MV-4-11 (cell line): ENCODE data around the gene GOLGA6L6.
"Not testable (repeated sequence)": the region's sequence is repeated elsewhere in the genome, so short reads cannot be mapped to it uniquely, and the experiment has no call there.

ENCODE experiments used
- DNase-seq: peaks from one replicate; lab custom pipeline; 2025; lab: John Stamatoyannopoulos, UW

Gene GOLGA6L6, protein sequence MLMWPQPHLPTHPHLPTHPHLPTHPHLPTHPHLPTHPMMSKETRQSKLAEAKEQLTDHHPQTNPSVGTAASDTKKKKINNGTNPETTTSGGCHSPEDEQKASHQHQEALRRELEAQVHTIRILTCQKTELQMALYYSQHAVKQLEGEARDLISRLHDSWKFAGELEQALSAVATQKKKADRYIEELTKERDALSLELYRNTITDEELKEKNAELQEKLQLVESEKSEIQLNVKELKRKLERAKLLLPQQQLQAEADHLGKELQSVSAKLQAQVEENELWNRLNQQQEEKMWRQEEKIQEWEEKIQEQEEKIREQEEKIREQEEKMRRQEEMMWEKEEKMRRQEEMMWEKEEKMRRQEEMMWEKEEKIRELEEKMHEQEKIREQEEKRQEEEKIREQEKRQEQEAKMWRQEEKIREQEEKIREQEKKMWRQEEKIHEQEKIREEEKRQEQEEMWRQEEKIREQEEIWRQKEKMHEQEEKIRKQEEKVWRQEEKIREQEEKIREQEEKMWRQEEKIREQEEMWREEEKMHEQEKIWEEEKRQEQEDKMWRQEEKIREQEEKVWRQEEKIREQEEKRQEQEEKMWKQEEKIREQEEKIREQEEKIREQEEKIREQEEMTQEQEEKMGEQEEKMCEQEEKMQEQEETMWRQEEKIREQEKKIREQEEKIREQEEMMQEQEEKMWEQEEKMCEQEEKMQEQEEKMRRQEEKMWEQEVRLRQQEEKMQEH

DNA sequence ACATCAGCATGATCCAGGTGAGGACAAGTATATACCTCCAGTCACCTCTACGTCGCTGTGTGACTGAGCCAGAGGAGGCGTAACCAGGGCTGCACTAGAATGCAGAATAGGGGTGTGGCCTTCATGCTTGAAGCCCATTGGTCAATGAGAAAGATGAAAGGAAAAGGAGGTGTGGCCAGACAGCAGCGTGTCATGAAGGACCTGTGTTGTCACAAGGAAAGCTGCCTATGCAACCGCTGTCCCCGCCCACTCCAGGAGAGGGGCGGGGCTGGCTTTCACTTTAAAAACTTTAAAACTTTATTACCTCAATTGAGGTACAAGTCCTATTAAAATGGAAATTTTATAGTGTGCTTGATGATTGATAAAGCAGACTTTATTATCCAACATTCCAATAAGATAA, at the start of gene GOLGA6L6:
GOLGA6L6 (minus strand) TSS at position 101 of the 400 bp plus-strand sequence; CDS start at position 10, 91 bp downstream.
- DNase-seq, result not testable (repeated sequence)

DNA sequence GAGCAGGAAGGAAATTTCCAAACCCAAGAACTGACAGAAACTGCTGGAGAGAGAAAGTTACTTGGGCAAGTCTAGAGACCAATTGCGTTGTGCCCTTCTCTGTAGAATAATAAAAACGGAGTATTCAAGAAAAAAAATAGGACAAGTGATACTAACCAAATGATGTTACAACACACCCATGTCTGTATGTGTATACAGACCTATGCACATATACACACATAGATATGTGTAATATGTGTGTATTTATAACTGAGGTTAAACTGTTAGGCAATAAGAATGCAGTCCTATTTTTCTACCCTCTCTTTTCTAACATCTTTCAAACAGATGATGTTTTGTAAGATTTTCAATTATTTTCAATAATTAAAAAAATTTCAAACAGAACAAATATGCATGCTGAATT, 48.5 kb upstream of the GOLGA6L6 start:
- DNase-seq, result not testable (repeated sequence)

DNA sequence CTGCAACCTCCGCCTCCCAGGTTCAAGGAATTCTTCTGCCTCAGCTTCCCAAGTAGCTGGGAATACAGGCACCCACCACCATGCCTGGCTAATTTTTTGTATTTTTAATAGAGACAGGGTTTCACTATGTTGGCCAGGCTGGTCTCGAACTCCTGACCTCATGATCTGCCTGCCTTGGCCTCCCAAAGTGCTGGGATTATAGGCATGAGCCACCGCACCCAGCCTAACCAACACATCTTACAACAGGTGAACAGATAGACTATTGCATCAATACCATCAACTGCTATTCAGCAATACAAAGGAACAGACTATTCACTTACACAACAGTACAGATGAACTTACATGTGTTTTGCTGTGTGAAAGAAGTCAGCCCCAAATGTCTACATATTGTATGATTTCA, 45.2 kb upstream of the GOLGA6L6 start:
- DNase-seq, result not testable (repeated sequence)

DNA sequence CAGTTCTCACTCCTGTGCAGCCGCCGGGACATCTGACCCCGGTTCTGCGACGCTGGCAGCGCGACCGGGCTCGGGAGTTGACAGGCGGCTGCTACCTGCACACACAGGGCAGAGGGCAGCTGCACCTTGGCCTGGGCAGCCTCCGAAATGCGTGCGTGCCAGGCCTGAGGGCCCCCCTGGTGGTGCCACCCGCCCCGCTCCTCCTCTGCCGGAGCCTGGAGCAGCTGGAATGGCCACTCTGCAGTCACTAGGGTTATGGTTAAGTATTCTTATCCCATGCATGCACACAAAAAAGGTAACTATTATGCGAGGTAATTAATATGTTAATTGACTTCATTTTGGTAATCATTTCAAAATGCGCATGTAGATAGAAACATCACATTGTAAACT, 41.1 kb upstream of the GOLGA6L6 start:
- not testable (repeated sequence) for DNase-seq

GRCh38 chr15:20582109-20582725, 40.6 kb upstream of the GOLGA6L6 start:
- DNase-seq, result not testable (repeated sequence)

- not testable (repeated sequence) for DNase-seq
Observed at GRCh38 chr15:20581261-20582108, 39.9 kb upstream of the GOLGA6L6 start.

GRCh38 chr15:20579662-20580061, 38.1 kb upstream of the GOLGA6L6 start:
- DNase-seq, result not testable (repeated sequence)

DNA sequence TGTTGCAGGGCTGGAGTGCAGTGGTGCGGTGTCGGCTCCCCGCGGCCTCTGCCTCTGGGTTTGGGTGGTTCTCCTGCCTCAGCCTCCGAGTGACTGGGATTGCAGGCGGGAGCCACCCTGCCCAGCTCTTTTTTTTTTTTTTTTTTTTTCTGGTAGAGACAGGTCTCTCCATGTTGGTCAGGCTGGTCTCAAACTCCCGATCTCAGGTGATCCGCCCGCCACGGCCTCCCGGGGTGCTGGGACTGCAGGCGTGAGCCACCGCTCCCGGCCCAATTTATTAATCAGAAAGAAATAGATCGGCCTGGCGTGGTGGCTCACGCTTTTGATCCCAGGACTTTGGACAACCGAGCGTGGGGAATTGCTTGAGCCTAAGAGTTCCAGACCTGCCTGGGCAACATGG, 9.7 kb upstream of the GOLGA6L6 start:
- not testable (repeated sequence) for DNase-seq

DNA sequence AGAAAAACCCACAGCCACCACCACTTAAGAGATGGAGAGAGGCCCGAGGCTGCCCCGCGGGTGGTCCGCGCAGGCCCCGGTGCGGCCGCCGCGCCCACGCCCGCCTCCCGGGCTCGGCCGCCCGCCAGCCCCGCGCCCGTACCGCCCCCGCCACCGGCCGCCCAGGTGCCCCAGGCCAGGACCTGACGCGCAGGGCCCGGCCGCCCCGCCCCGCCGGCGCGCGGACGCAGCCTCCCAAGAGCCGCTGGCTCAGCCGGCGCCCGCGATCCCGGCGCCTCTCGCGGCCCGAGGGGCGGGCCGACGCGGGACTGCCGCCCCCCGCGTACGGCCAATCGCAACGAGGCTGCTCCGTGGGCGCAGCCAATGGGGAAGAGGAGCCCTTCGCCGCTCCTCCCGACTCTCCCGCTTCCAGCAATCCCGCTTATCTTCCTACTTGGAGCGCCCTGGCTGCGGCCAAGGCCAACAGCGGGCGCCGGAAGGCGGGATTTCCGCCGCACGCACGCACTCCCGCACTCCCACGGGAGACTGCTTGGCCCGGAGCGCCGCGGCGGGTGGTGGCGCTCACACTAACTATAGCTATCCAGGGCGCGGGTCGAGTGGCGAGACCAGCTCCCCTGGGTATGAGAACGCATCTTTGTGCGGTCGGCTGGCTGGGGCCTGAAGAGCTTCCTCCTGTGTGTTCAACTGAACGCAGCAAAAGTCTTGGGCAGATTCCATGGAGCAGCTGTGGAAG, 35.5 kb downstream of the GOLGA6L6 start:
- DNase-seq, result not testable (repeated sequence)

- not testable (repeated sequence) for DNase-seq
Observed at GRCh38 chr15:20502839-20503238, 38.8 kb downstream of the GOLGA6L6 start.

- DNase-seq, result not testable (repeated sequence)
Observed at GRCh38 chr15:20501512-20502222, 39.9 kb downstream of the GOLGA6L6 start.

DNA sequence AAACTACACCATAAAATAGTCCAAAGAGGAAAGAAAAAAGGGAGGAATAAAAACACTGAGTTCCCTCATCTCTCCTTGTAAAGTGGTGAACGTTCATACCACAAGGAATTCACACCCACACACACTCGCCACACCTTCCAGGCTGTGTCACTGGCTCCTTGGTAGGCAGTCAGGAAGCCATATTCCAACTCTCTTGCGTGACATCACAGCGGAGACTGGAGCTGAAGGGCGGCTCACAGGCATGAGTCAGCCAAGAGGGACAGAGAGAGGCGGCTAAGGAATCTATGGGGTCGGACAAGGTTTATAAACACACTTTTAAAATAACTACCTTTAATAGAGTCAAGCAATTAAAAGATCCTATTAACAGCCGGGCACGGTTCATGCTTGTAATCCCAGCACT, 43.8 kb downstream of the GOLGA6L6 start:
- not testable (repeated sequence) for DNase-seq

DNA sequence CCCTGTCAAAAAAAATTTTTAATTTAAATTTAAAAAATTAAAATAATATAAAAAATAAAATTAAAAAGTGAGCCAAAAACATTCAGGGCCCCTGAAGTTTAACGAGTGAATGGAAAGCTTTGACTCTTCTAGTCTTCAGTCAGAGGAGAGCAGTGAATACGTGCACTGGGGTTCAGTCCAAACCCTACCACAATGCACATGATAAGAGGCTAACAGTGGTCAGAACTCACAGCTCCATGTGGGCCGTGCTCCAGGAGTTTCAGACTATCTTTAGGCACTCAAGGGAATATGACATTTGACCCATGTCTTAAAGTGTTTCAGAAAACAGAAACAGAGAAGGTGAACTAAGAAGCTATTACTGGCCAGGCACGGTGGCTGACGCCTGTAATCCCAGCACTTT, 48.6 kb downstream of the GOLGA6L6 start:
- not testable (repeated sequence) for DNase-seq

- not testable (repeated sequence) for DNase-seq
Observed at GRCh38 chr15:20492598-20492997, 49.0 kb downstream of the GOLGA6L6 start.

GRCh38 chr15:20489320-20489719, 52.3 kb downstream of the GOLGA6L6 start:
- not testable (repeated sequence) for DNase-seq
